Fibroblast of lung (primary cell): ENCODE results near the gene CPB1.

ENCODE experiments used
- CTCF ChIP-seq, 2 donors: IDR thresholded peaks in 1 of 2; conservative IDR thresholded peaks in 1 of 2; 1 replicate in 1 of 2; 2 replicates in 1 of 2; pipeline ENCODE4 v1.5.1; 2011 to 2012; ENCODE audit warnings: low read length in 2 of 2, control low read depth in 1 of 2, inconsistent platforms in 1 of 2, low read depth in 1 of 2, mild to moderate bottlenecking in 1 of 2
- EZH2 ChIP-seq: IDR thresholded peaks from 2 replicates; pipeline ENCODE4 v1.5.1; 2012; ENCODE audit warnings: low read length, control low read depth, mild to moderate bottlenecking; ENCODE audit errors: missing control alignments

DNA sequence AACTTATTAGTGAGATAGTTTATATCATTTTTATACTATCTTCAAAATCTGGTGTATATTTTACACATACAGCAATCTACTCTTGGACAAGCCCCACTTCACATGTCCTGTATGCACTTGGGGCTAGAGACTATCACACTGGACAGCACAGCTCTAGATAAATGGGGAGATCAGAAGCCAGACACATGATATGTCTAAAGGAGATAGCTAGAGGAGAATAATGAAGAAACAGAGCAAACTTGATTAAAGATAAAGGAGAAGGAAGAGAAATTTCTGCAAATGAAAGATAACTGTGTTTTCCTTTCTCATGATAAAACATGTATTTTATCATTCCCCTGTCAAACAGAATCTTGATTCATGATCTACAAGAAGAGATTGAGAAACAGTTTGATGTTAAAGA, 50.5 kb downstream of the CPB1 start:
- TF ChIP-seq CTCF (conservative IDR thresholded peaks at IDR 0.05 in 1 of 2, IDR thresholded peaks at IDR 0.05 in 1 of 2; ENCODE audit: low read depth in 1 of 2, low read length in 2 of 2) (no peak), EZH2 (no peak)
